Stimulated activated CD4-positive, alpha-beta T cell treated with anti-CD3 and anti-CD28 coated beads, Interleukin-1b, Interleukin-23, amount 100 ng/mL, for 48 hours (primary cell): ENCODE results near the gene FAM131C.
A peak's percentile ranks its signal among the peaks of the same experiment; 100 is the strongest.
"Not testable (repeated sequence)": the region's sequence is repeated elsewhere in the genome, so short reads cannot be mapped to it uniquely, and the experiment has no call there.

ENCODE experiments used
- DNase-seq: peaks from one replicate; pipeline ENCODE4 v3.0.0-alpha.2; 2020

Gene FAM131C

GRCh38 chr1:16029288-16029687, 44.2 kb downstream of the FAM131C start:
- no peak for DNase-seq

- not testable (repeated sequence) for DNase-seq
Measured at GRCh38 chr1:16029003-16029268, 44.5 kb downstream of the FAM131C start.

- DNase-seq = no peak
Measured at GRCh38 chr1:16028237-16029002, 45.0 kb downstream of the FAM131C start.

GRCh38 chr1:16026723-16027484, 46.5 kb downstream of the FAM131C start:
- peak; percentile 19 for DNase-seq

GRCh38 chr1:16026302-16026701, 47.1 kb downstream of the FAM131C start:
- DNase-seq = not testable (repeated sequence)

GRCh38 chr1:16023050-16023653, 50.3 kb downstream of the FAM131C start:
- DNase-seq = no peak

GRCh38 chr1:16022393-16022792, 51.1 kb downstream of the FAM131C start:
- no peak for DNase-seq

GRCh38 chr1:16021681-16022080, 51.8 kb downstream of the FAM131C start, which contains the start of gene CLCNKA:
Gene CLCNKA (plus strand): TSS chr1:16022036. CDS start chr1:16022620, 584 bp downstream.
- no peak for DNase-seq

GRCh38 chr1:16020878-16021277, 52.6 kb downstream of the FAM131C start:
- DNase-seq = not testable (repeated sequence)

- no peak for DNase-seq
Measured at GRCh38 chr1:16020325-16020724, 53.1 kb downstream of the FAM131C start.

- DNase-seq = no peak
Measured at GRCh38 chr1:16019644-16020277, 53.7 kb downstream of the FAM131C start.

- no peak for DNase-seq
Measured at GRCh38 chr1:16018749-16019643, 54.5 kb downstream of the FAM131C start.

GRCh38 chr1:16018308-16018707, 55.1 kb downstream of the FAM131C start:
- DNase-seq = no peak

- no peak for DNase-seq
Measured at GRCh38 chr1:16017461-16018303, 55.8 kb downstream of the FAM131C start, which contains the start of gene HSPB7. Gene HSPB7 (minus strand): TSS chr1:16018043. CDS start chr1:16017963, 80 bp downstream.

GRCh38 chr1:16017076-16017460, 56.4 kb downstream of the FAM131C start:
- no peak for DNase-seq

GRCh38 chr1:16015960-16016901, 57.2 kb downstream of the FAM131C start:
- no peak for DNase-seq

GRCh38 chr1:16015491-16015890, 58.0 kb downstream of the FAM131C start:
- no peak for DNase-seq

- no peak for DNase-seq
Measured at GRCh38 chr1:16014509-16015482, 58.7 kb downstream of the FAM131C start.

GRCh38 chr1:16013908-16014258, 59.6 kb downstream of the FAM131C start:
- no peak for DNase-seq
